Fibroblast of lung (primary cell): Measurements from ENCODE around the gene FRS2. TPM values are rescaled to one million over a fixed set of nuclear protein-coding genes. Genes with fewer than 3 reads are reported as not detected.

ENCODE experiments used
- DNase-seq, 2 donors: peaks; one replicate each; pipeline versions ENCODE4 v3.0.0 to v3.0.0-alpha.2; 2010; ENCODE audit warnings: low read depth in 2 of 2
- H2AFZ ChIP-seq: 2 replicates; pipeline ENCODE4 v1.5.1; 2012; ENCODE audit warnings: low read length, control low read depth, inconsistent platforms
- H3K27ac ChIP-seq: 2 replicates; pipeline ENCODE4 v1.5.1; 2011; ENCODE audit warnings: low read length, control low read depth; ENCODE audit not compliant: insufficient read depth
- H3K27me3 ChIP-seq: 2 replicates; pipeline ENCODE4 v1.5.1; 2011; ENCODE audit warnings: mild to moderate bottlenecking, low read length; ENCODE audit not compliant: control insufficient read depth, insufficient read depth
- H3K36me3 ChIP-seq: 2 replicates; pipeline ENCODE4 v1.5.1; 2011; ENCODE audit warnings: low read length; ENCODE audit not compliant: control insufficient read depth, insufficient read depth
- H3K4me1 ChIP-seq: 2 replicates; pipeline ENCODE4 v1.5.1; 2011; ENCODE audit warnings: low read length; ENCODE audit not compliant: control insufficient read depth, insufficient read depth; ENCODE audit errors: extremely low read depth
- H3K4me2 ChIP-seq: 2 replicates; pipeline ENCODE4 v1.5.1; 2011; ENCODE audit warnings: low read length, control low read depth; ENCODE audit not compliant: insufficient read depth; ENCODE audit errors: extremely low read depth
- H3K4me3 ChIP-seq, 4 experiments: fragments of 200-600 bp in 1 of 4; sonication (generic) in 1 of 4; replicated peaks in 1 of 4; 2 replicates each; pipeline ENCODE4 v1.5.1; 2011 to 2016; ENCODE audit warnings: low read length in 4 of 4, low read depth in 3 of 4, mild to moderate bottlenecking in 3 of 4, control low read depth in 2 of 4, inconsistent platforms in 1 of 4, mixed read lengths in 1 of 4; ENCODE audit not compliant: insufficient read depth in 1 of 4; ENCODE audit errors: control extremely low read depth in 1 of 4
- H3K79me2 ChIP-seq: 2 replicates; pipeline ENCODE4 v1.5.1; 2012; ENCODE audit warnings: mild to moderate bottlenecking, low read length, inconsistent platforms; ENCODE audit not compliant: control insufficient read depth, insufficient read depth
- H3K9ac ChIP-seq: 2 replicates; pipeline ENCODE4 v1.5.1; 2011; ENCODE audit warnings: mild to moderate bottlenecking, low read length, control low read depth; ENCODE audit not compliant: insufficient read depth
- H3K9me3 ChIP-seq: 2 replicates; pipeline ENCODE4 v1.5.1; 2012; ENCODE audit warnings: low read depth, low read length; ENCODE audit not compliant: control insufficient read depth, insufficient read depth
- H4K20me1 ChIP-seq: 2 replicates; pipeline ENCODE4 v1.5.1; 2011; ENCODE audit warnings: low read length; ENCODE audit not compliant: control insufficient read depth, insufficient read depth; ENCODE audit errors: extremely low read depth
- EZH2 ChIP-seq: IDR thresholded peaks from 2 replicates; pipeline ENCODE4 v1.5.1; 2012; ENCODE audit warnings: low read length, control low read depth, mild to moderate bottlenecking; ENCODE audit errors: missing control alignments
- polyA plus RNA-seq, 2 donors: library from polyadenylated mRNA; depleted of rRNA in 1 of 2; stranded (reverse) in 1 of 2; unstranded in 1 of 2; fragments of >200 nt; gene quantifications; 2 replicates each; pipeline ENCODE4 v1.2.1, GENCODE V29; 2011 to 2012; ENCODE audit warnings: missing spikeins in 1 of 2
- total RNA-seq: library from RNA; depleted of rRNA; stranded (reverse); fragments of >200 nt; gene quantifications from 2 replicates; pipeline ENCODE4 v1.2.1, GENCODE V29; 2014
- TF ChIP-seq, protein P1 (sequence below), 2 donors: IDR thresholded peaks in 1 of 2; conservative IDR thresholded peaks in 1 of 2; 1 replicate in 1 of 2; 2 replicates in 1 of 2; pipeline ENCODE4 v1.5.1; 2011 to 2012; ENCODE audit warnings: low read length in 2 of 2, control low read depth in 1 of 2, inconsistent platforms in 1 of 2, low read depth in 1 of 2, mild to moderate bottlenecking in 1 of 2

FRS2 gene
- total and polyA plus RNA-seq, 2 donors (not counting 1 experiment from before 2014, with no cell fraction given), result 37.1 to 45.9 TPM

DNA sequence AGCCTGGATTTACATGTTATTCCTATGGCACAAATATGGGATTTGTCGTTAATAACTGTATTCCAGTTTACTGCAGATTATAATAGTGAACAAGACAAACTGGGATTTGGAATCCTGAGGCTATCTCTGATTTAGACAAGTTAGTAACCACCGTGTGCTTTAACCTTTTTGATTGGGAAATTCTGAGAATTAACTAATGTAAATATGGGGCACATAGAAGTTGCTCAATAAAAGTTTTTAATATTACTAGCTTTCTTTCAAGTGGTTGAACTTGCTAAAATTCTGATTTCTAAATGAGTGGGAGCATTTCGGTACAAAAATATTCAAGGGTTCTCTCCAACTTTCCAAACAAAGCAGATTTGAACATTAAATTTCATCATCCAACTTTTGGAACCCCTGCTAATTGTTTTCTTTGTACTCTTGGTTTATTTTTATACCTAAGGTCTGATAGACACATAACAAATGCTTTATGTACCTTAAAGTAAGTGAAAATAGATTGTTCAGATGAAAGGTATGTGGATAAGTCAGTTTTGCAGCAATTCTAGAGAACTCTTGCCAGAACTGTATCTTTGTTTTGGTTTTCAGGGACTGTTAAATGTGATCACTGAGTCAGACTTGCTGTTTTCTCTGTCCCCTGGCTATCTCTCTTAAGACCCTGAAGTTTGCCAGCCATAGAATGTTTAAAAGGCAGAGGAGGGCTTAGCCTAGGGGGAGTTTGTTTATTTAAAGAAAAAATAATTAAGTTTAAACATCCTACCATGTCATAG is 57.5 kb downstream of the FRS2 start:
- Histone ChIP-seq H3K4me2 (peak overlapping the region; percentile 63), H4K20me1 (no peaks in the 10 kb centered on the region), H3K36me3 (no peaks in the 10 kb centered on the region), H3K4me3 (no peak overlapping the region), H3K79me2 (peaks cover 66% of the 10 kb centered on the region), H2AFZ (no peak overlapping the region), H3K4me1 (peaks cover 10% of the 10 kb centered on the region), H3K27ac (peak overlapping the region; percentile 49), H3K9me3 (no peaks in the 10 kb centered on the region), H3K27me3 (no peaks in the 10 kb centered on the region), H3K9ac (no peak overlapping the region)
- TF ChIP-seq EZH2, result no peak
- TF ChIP-seq, protein P1, sequence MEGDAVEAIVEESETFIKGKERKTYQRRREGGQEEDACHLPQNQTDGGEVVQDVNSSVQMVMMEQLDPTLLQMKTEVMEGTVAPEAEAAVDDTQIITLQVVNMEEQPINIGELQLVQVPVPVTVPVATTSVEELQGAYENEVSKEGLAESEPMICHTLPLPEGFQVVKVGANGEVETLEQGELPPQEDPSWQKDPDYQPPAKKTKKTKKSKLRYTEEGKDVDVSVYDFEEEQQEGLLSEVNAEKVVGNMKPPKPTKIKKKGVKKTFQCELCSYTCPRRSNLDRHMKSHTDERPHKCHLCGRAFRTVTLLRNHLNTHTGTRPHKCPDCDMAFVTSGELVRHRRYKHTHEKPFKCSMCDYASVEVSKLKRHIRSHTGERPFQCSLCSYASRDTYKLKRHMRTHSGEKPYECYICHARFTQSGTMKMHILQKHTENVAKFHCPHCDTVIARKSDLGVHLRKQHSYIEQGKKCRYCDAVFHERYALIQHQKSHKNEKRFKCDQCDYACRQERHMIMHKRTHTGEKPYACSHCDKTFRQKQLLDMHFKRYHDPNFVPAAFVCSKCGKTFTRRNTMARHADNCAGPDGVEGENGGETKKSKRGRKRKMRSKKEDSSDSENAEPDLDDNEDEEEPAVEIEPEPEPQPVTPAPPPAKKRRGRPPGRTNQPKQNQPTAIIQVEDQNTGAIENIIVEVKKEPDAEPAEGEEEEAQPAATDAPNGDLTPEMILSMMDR (conservative IDR thresholded peaks at IDR 0.05 in 1 of 2, IDR thresholded peaks at IDR 0.05 in 1 of 2; ENCODE audit: low read depth in 1 of 2, low read length in 2 of 2), result no peak
- DNase-seq, result peak; percentile 68 to 94

DNA sequence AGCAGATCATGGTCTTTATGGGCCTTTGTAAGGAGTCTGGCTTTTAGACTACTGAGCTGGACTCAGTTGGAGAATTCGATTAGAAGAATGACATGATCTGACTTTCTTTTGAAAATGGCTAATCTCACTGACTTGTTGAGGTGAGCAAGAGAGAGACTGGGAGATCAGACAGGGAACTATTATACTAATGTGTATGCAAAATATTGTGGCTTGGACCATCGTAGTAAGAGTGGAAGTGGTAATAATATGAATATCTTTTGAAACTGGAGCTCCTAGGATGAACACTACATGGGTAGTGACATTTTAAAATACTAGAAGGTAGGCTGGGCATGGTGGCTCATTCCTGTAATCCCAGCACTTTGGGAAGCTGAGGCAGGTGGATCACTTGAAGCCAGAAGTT is 58.8 kb downstream of the FRS2 start:
- Histone ChIP-seq H2AFZ (no peak overlapping the region), H3K27me3 (no peaks in the 10 kb centered on the region), H3K4me1 (peaks cover 15% of the 10 kb centered on the region), H4K20me1 (no peaks in the 10 kb centered on the region), H3K9me3 (no peaks in the 10 kb centered on the region), H3K9ac (no peak overlapping the region), H3K36me3 (no peaks in the 10 kb centered on the region), H3K27ac (no peak overlapping the region), H3K79me2 (peaks cover 53% of the 10 kb centered on the region), H3K4me2 (no peak overlapping the region), H3K4me3 (no peak overlapping the region)
- TF ChIP-seq EZH2, result no peak
- TF ChIP-seq, protein P1 (conservative IDR thresholded peaks at IDR 0.05 in 1 of 2, IDR thresholded peaks at IDR 0.05 in 1 of 2; ENCODE audit: low read depth in 1 of 2, low read length in 2 of 2), result no peak
- DNase-seq, result no peak

DNA sequence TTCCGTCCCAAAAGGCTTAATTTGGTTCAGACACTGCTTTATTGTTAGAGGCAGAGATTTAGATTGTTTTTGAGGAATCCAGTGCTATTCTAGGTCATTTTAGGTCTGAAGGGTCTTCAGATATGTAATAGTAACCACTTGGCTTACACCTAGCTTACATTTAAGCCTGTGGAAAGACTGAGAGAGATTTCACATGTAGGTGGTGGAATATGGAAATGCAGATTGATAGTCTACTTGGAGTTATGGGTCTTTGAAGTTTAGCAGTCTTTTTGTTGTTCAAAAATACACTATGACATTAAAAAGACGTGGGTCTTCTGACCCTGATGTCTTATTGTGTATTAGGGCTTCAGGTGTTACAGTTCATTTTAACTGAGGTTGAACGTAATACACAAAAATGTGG is 63.7 kb downstream of the FRS2 start:
- H3K27ac ChIP-seq, result peak overlapping the region; percentile 97
- H2AFZ ChIP-seq, result no peak overlapping the region
- TF ChIP-seq, protein P1 (conservative IDR thresholded peaks at IDR 0.05 in 1 of 2, IDR thresholded peaks at IDR 0.05 in 1 of 2; ENCODE audit: low read depth in 1 of 2, low read length in 2 of 2), result no peak
- no peak for TF ChIP-seq EZH2
- H3K4me3 ChIP-seq, result peak overlapping the region in 1 of 4 experiments; percentile 9
- no peaks in the 10 kb centered on the region for H3K9me3 ChIP-seq
- H4K20me1 ChIP-seq, result no peaks in the 10 kb centered on the region
- peak overlapping the region; percentile 84 for H3K4me2 ChIP-seq
- H3K4me1 ChIP-seq, result peaks cover 10% of the 10 kb centered on the region
- no peak for DNase-seq
- no peaks in the 10 kb centered on the region for H3K36me3 ChIP-seq
- H3K9ac ChIP-seq, result no peak overlapping the region
- peaks cover 42% of the 10 kb centered on the region for H3K79me2 ChIP-seq
- no peaks in the 10 kb centered on the region for H3K27me3 ChIP-seq
